Skeletal muscle satellite cell (primary cell): ENCODE data around the gene C9orf72.

ENCODE experiments used
- H3K27me3 ChIP-seq: 2 replicates; pipeline ENCODE4 v1.7.0; 2013; ENCODE audit warnings: low read length; ENCODE audit not compliant: control insufficient read depth, insufficient read depth
- H3K36me3 ChIP-seq: 2 replicates; pipeline ENCODE4 v1.7.0; 2013; ENCODE audit warnings: mild to moderate bottlenecking, control low read depth, low read length; ENCODE audit not compliant: insufficient read depth
- H3K4me1 ChIP-seq: 2 replicates; pipeline ENCODE4 v1.7.0; 2013; ENCODE audit warnings: low read length; ENCODE audit not compliant: control insufficient read depth, insufficient read depth
- H3K4me2 ChIP-seq: 2 replicates; pipeline ENCODE4 v1.7.0; 2013; ENCODE audit warnings: mild to moderate bottlenecking, low read length
- H3K4me3 ChIP-seq: 2 replicates; pipeline ENCODE4 v1.7.0; 2013; ENCODE audit warnings: low read length
- H3K9ac ChIP-seq: 2 replicates; pipeline ENCODE4 v1.7.0; 2013; ENCODE audit warnings: mild to moderate bottlenecking, low read depth, low read length, moderate library complexity
- H3K9me3 ChIP-seq: replicated peaks from 2 replicates; pipeline ENCODE4 v1.7.0; 2013; ENCODE audit warnings: mild to moderate bottlenecking, control low read depth, low read length

C9orf72 gene

DNA sequence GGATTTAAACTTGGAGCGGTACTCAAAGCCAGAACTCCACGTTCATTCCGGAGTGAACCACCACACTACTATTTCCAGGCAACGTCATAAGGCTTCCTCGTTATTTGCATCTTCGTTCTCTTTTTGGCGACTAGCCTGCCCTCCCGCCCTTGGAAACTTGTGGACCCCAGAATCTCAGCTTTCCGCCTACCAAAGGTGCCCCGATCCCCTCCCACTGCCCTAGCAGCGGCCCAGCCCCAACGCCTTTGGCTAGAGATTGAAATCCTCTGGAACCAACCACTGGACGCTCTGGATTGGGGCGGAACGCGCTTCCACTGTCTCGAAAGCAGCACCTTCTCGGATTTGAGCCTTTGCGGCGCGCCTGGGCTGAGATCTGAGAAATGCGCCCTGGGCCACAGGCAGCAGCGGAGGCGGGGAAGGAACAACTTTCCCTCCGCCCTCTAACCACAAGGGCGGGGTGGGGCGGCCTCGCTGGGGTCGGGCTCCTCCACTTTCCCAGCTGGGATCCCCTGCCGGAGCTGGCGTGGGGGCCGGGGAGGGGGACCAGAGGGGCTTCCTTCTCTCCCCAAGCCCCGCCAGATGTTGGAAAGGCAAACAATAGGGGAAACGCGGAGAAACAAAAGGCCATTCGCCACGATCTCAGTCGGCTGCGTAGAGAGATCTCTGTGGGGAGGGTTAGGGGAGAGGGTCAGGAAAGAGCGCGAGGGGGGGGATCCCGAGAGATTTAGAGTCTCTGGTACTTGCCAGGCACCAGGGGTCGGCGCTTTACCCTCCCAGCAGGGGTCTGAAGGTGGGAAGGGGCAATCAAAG lies 45.0 kb downstream of the C9orf72 start:
- peaks cover 7% of the 10 kb centered on the region for H3K4me1 ChIP-seq
- H3K9ac ChIP-seq, result peak overlapping the region; percentile 29
- H3K27me3 ChIP-seq, result peaks cover 56% of the 10 kb centered on the region
- H3K4me2 ChIP-seq, result peak overlapping the region; percentile 99
- peak overlapping the region; percentile 73 for H3K4me3 ChIP-seq
- H3K36me3 ChIP-seq, result no peaks in the 10 kb centered on the region
- H3K9me3 ChIP-seq, result no peaks in the 10 kb centered on the region

GRCh38 chr9:27527702-27528075 lies 45.6 kb downstream of the C9orf72 start:
- no peak overlapping the region for H3K9ac ChIP-seq
- no peak overlapping the region for H3K4me3 ChIP-seq
- peaks cover 7% of the 10 kb centered on the region for H3K4me1 ChIP-seq

GRCh38 chr9:27524236-27524635 lies 49.0 kb downstream of the C9orf72 start, which contains the start of gene IFNK:
Gene IFNK, plus strand, starts transcription at chr9:27524290. Its CDS starts 47 bp downstream, at chr9:27524337.
- Histone ChIP-seq H3K9ac (no peak within 1 kb of the TSS), H3K4me2 (no peak within 1 kb of the TSS), H3K9me3 (no peaks in the 10 kb centered on the region), H3K4me3 (no peak within 1 kb of the TSS), H3K36me3 (no peaks in the 10 kb centered on the region), H3K27me3 (peaks cover 43% of the 10 kb centered on the region), H3K4me1 (peaks cover 7% of the 10 kb centered on the region)

More at GRCh38 chr9:27527702-27528075, 45.6 kb downstream of the C9orf72 start:
- H3K9me3 ChIP-seq, result no peaks in the 10 kb centered on the region
- H3K27me3 ChIP-seq, result peaks cover 58% of the 10 kb centered on the region
- peak overlapping the region; percentile 99 for H3K4me2 ChIP-seq
- H3K36me3 ChIP-seq, result no peaks in the 10 kb centered on the region

DNA sequence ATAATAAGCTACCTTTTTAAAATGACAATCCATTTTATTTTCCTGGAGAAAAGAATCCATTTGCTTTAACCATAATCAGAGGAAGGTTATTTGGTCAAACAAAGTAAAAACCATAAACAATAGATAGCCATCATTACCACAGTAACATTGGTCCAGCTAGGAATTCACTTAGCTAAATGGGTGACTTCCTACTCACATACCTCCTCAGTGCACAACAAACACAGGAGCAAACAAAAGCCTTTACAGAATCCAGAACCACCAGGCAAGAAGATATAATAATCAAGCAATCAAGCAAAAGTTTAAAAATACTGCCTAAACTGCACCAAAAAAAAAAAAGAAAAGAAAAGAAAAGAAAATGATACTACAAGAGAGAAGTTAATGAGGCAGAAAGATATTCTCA lies 50.1 kb downstream of the C9orf72 start:
- no peak overlapping the region for H3K4me2 ChIP-seq
- H3K4me3 ChIP-seq, result no peak overlapping the region
- peaks cover 1% of the 10 kb centered on the region for H3K4me1 ChIP-seq
- H3K36me3 ChIP-seq, result no peaks in the 10 kb centered on the region
- H3K9me3 ChIP-seq, result no peaks in the 10 kb centered on the region
- H3K27me3 ChIP-seq, result peaks cover 35% of the 10 kb centered on the region
- H3K9ac ChIP-seq, result no peak overlapping the region

DNA sequence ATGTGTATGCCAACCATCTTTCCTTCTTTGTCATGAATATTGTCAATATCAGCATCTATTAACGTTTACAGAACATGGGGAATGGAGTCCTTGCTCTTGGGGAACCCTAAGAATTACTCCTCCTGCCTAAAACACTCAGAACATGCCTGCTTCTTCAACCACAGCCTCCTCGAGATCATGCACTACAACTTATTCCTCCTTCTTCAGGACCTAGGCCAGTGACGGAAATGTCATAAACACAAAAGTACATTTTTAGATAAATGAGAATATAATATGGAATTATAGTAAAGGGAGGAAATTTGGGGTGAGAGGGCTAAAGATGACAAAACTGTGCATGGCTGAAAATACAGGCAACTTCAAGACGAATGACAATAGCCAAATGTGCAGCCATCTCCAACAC lies 52.3 kb downstream of the C9orf72 start:
- H3K36me3 ChIP-seq, result no peaks in the 10 kb centered on the region
- H3K27me3 ChIP-seq, result peaks cover 17% of the 10 kb centered on the region
- H3K9ac ChIP-seq, result no peak overlapping the region
- H3K4me2 ChIP-seq, result no peak overlapping the region
- H3K9me3 ChIP-seq, result no peaks in the 10 kb centered on the region
- no peaks in the 10 kb centered on the region for H3K4me1 ChIP-seq
- no peak overlapping the region for H3K4me3 ChIP-seq

DNA sequence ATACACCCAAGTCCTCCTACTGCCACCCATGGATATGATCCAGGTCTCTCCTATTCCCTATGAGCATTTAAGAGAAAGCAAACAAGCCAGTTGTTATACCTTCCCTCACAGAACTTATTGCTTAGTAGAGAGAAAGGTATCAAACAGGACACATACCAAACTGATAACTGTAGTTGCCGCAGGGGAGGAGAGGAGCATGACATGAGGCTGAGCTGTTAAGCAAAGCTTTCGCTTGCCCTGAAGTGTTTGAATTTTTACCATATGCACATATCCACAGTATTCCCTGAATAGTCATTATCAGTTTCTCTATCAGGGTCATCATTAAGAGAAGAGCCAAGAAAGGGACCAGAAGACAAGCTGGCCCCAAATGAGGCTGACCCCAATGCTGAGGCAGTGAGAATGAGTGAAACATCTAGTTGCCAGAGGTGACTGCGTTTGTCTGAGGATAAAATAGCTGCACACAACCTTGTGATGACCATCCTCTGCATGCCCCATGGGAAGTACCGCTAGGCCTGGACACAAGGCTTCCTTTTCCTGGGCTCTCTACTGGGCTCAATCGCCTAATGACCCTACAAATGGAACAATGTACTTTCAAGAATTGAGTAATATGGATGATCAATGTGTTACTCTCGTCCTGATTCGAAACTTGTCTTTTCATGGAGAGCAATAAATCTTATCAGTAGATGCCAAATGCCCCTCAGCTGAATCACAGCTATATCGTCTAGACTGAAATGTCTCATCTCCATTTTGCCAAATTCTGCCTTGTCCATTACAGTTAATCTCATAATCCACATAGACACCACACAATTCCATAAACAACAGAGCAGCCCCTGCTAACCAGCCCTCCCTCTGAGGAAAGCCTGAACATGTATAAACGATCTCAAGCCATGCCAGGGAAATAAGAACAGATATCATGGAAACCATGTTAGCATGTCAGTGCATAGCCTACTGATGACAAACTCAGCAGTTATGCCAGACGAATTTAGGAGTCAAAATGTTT lies 53.5 kb downstream of the C9orf72 start:
- H3K9ac ChIP-seq, result no peak overlapping the region

GRCh38 chr9:27518809-27519208 lies 54.5 kb downstream of the C9orf72 start:
- Histone ChIP-seq H3K36me3 (no peaks in the 10 kb centered on the region), H3K4me3 (no peak overlapping the region), H3K4me2 (no peak overlapping the region), H3K9me3 (no peaks in the 10 kb centered on the region), H3K27me3 (peaks cover 2% of the 10 kb centered on the region), H3K4me1 (no peaks in the 10 kb centered on the region), H3K9ac (no peak overlapping the region)

More for the DNA sequence above, 53.5 kb downstream of the C9orf72 start:
- Histone ChIP-seq H3K9me3 (no peaks in the 10 kb centered on the region), H3K4me3 (no peak overlapping the region), H3K27me3 (peaks cover 8% of the 10 kb centered on the region), H3K4me1 (no peaks in the 10 kb centered on the region), H3K36me3 (no peaks in the 10 kb centered on the region), H3K4me2 (no peak overlapping the region)

GRCh38 chr9:27518006-27518405 lies 55.3 kb downstream of the C9orf72 start:
- Histone ChIP-seq H3K4me2 (no peak overlapping the region), H3K9me3 (no peaks in the 10 kb centered on the region), H3K27me3 (no peaks in the 10 kb centered on the region), H3K36me3 (no peaks in the 10 kb centered on the region), H3K4me3 (no peak overlapping the region), H3K9ac (no peak overlapping the region), H3K4me1 (no peaks in the 10 kb centered on the region)

DNA sequence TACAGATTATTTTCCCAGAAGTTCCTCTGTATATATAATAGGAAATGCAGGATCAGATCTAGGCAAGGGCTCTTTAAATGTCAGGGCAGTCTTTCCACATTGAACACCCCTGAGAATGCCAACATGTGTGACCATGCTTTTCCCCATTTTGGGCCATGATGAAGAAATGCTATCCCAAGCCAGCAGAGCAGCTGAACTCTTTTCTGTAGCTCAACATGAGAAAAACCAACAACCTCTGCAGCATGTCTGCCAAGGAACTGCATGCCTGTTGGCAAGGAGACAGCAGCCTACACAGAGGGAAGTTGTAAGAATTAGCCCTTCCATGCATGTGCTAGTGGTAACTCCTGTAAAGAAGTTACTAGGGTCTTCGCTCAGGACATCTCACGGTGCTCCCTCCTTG lies 58.7 kb downstream of the C9orf72 start:
- no peak overlapping the region for H3K4me2 ChIP-seq
- H3K9me3 ChIP-seq, result no peaks in the 10 kb centered on the region
- H3K9ac ChIP-seq, result no peak overlapping the region
- no peaks in the 10 kb centered on the region for H3K36me3 ChIP-seq
- H3K4me3 ChIP-seq, result no peak overlapping the region
- no peaks in the 10 kb centered on the region for H3K4me1 ChIP-seq
- no peaks in the 10 kb centered on the region for H3K27me3 ChIP-seq

GRCh38 chr9:27511771-27512170 lies 61.5 kb downstream of the C9orf72 start:
- no peaks in the 10 kb centered on the region for H3K9me3 ChIP-seq
- H3K9ac ChIP-seq, result no peak overlapping the region
- H3K27me3 ChIP-seq, result no peaks in the 10 kb centered on the region
- H3K4me3 ChIP-seq, result no peak overlapping the region
- no peaks in the 10 kb centered on the region for H3K4me1 ChIP-seq
- no peaks in the 10 kb centered on the region for H3K36me3 ChIP-seq
- no peak overlapping the region for H3K4me2 ChIP-seq

- no peaks in the 10 kb centered on the region for H3K27me3 ChIP-seq
- no peak overlapping the region for H3K4me2 ChIP-seq
- H3K4me1 ChIP-seq, result no peaks in the 10 kb centered on the region
- no peak overlapping the region for H3K4me3 ChIP-seq
- H3K36me3 ChIP-seq, result no peaks in the 10 kb centered on the region
- no peaks in the 10 kb centered on the region for H3K9me3 ChIP-seq
- no peak overlapping the region for H3K9ac ChIP-seq
These were observed 62.5 kb downstream of the C9orf72 start for GRCh38 chr9:27510780-27511179.
